EL (cell line): ENCODE measurements around the gene ZFP64.
"Not testable (repeated sequence)": the region's sequence is repeated elsewhere in the genome, so short reads cannot be mapped to it uniquely, and the experiment has no call there.

Experiments
- DNase-seq: peaks from one replicate; pipeline ENCODE4 v3.0.0-alpha.2; 2016

The ZFP64 gene

GRCh38 chr20:52201395-52201794 is 9.8 kb upstream of the ZFP64 start:
- no peak for DNase-seq

GRCh38 chr20:52200870-52201269 is 9.3 kb upstream of the ZFP64 start:
- no peak for DNase-seq

- no peak for DNase-seq
Observed at GRCh38 chr20:52196845-52197244, 5.3 kb upstream of the ZFP64 start.

GRCh38 chr20:52193886-52194545 is 2.4 kb upstream of the ZFP64 start:
- DNase-seq: no peak

GRCh38 chr20:52193133-52193532 is 1.6 kb upstream of the ZFP64 start:
- no peak for DNase-seq

GRCh38 chr20:52192719-52193007 is 1.1 kb upstream of the ZFP64 start:
- DNase-seq: not testable (repeated sequence)

GRCh38 chr20:52191916-52192718 is 538 bp upstream of the ZFP64 start:
- DNase-seq: peak; percentile 22

GRCh38 chr20:52190437-52191131 is 995 bp downstream of the ZFP64 start:
- DNase-seq: peak; percentile 35

GRCh38 chr20:52181766-52182165 is 9.8 kb downstream of the ZFP64 start:
- no peak for DNase-seq

GRCh38 chr20:52180180-52180840 is 11.3 kb downstream of the ZFP64 start:
- no peak for DNase-seq

GRCh38 chr20:52179331-52180179 is 12.0 kb downstream of the ZFP64 start:
- DNase-seq: no peak

GRCh38 chr20:52178691-52179090 is 12.9 kb downstream of the ZFP64 start:
- DNase-seq: no peak

- DNase-seq: no peak
Observed at GRCh38 chr20:52175840-52176239, 15.7 kb downstream of the ZFP64 start.

GRCh38 chr20:52172392-52173047 is 19.1 kb downstream of the ZFP64 start:
- DNase-seq: no peak

- no peak for DNase-seq
Observed at GRCh38 chr20:52171025-52171424, 20.6 kb downstream of the ZFP64 start.

- DNase-seq: no peak
Observed at GRCh38 chr20:52168116-52168515, 23.5 kb downstream of the ZFP64 start.

GRCh38 chr20:52167232-52167840 is 24.2 kb downstream of the ZFP64 start:
- DNase-seq: no peak

GRCh38 chr20:52166150-52166549 is 25.4 kb downstream of the ZFP64 start:
- DNase-seq: no peak

- DNase-seq: no peak
Observed at GRCh38 chr20:52160621-52161204, 30.9 kb downstream of the ZFP64 start.

GRCh38 chr20:52160049-52160570 is 31.5 kb downstream of the ZFP64 start:
- no peak for DNase-seq

GRCh38 chr20:52154575-52154974 is 37.0 kb downstream of the ZFP64 start:
- no peak for DNase-seq
